Ishikawa (cell line): ENCODE results near the gene TTLL7.

Experiments used
- CEBPB ChIP-seq: IDR thresholded peaks from 2 replicates; pipeline ENCODE4 v1.6.1; 2012
- CREB1 ChIP-seq: IDR thresholded peaks from 2 replicates; pipeline ENCODE4 v1.6.1; 2012; ENCODE audit warnings: low read depth
- EGR1 ChIP-seq: IDR thresholded peaks from 2 replicates; pipeline ENCODE4 v1.6.1; 2012
- EP300 ChIP-seq: IDR thresholded peaks from 2 replicates; pipeline ENCODE4 v1.6.1; 2012; ENCODE audit warnings: borderline replicate concordance
- FOXM1 ChIP-seq: IDR thresholded peaks from 2 replicates; pipeline ENCODE4 v1.6.1; 2012; ENCODE audit warnings: low read depth, borderline replicate concordance
- MAX ChIP-seq: IDR thresholded peaks from 2 replicates; pipeline ENCODE4 v1.6.1; 2012
- NFIC ChIP-seq: IDR thresholded peaks from 2 replicates; pipeline ENCODE4 v1.6.1; 2012
- RAD21 ChIP-seq: IDR thresholded peaks from 2 replicates; pipeline ENCODE4 v1.6.1; 2012; ENCODE audit warnings: low read depth
- REST ChIP-seq: IDR thresholded peaks from 2 replicates; pipeline ENCODE4 v1.6.1; 2012; ENCODE audit warnings: low read depth, mild to moderate bottlenecking
- TAF1 ChIP-seq: IDR thresholded peaks from 2 replicates; pipeline ENCODE4 v1.6.1; 2012; ENCODE audit warnings: low read depth, mild to moderate bottlenecking
- TCF12 ChIP-seq: IDR thresholded peaks from 2 replicates; pipeline ENCODE4 v1.6.1; 2012; ENCODE audit warnings: low read depth
- TEAD4 ChIP-seq: IDR thresholded peaks from 2 replicates; pipeline ENCODE4 v1.6.1; 2012
- USF1 ChIP-seq: IDR thresholded peaks from 2 replicates; pipeline ENCODE4 v1.6.1; 2012
- YY1 ChIP-seq: IDR thresholded peaks from 2 replicates; pipeline ENCODE4 v1.6.1; 2012; ENCODE audit warnings: low read depth
- ZBTB7A ChIP-seq: IDR thresholded peaks from 2 replicates; pipeline ENCODE4 v1.6.1; 2012; ENCODE audit warnings: low read depth

Gene TTLL7

GRCh38 chr1:84012018-84012417 lies 13.1 kb upstream of the TTLL7 start:
- TF ChIP-seq ZBTB7A (no peak), FOXM1 (no peak), REST (no peak), USF1 (no peak), CREB1 (no peak), EGR1 (no peak), EP300 (no peak), RAD21 (no peak), NFIC (no peak), TCF12 (no peak), MAX (no peak), TAF1 (no peak), YY1 (no peak)

- no peak for TF ChIP-seq RAD21
- no peak for TF ChIP-seq NFIC
- no peak for TF ChIP-seq USF1
- no peak for TF ChIP-seq FOXM1
- TF ChIP-seq TCF12, result no peak
- no peak for TF ChIP-seq CEBPB
- no peak for TF ChIP-seq MAX
- no peak for TF ChIP-seq EGR1
- no peak for TF ChIP-seq ZBTB7A
- no peak for TF ChIP-seq YY1
Measured at GRCh38 chr1:84010136-84010535, 11.2 kb upstream of the TTLL7 start.

- no peak for TF ChIP-seq FOXM1
Measured at GRCh38 chr1:84008631-84009030, 9.7 kb upstream of the TTLL7 start.

GRCh38 chr1:84006591-84006990 lies 7.7 kb upstream of the TTLL7 start:
- no peak for TF ChIP-seq TCF12
- TF ChIP-seq ZBTB7A, result no peak
- no peak for TF ChIP-seq USF1
- no peak for TF ChIP-seq CREB1
- no peak for TF ChIP-seq RAD21
- TF ChIP-seq EP300, result no peak
- no peak for TF ChIP-seq NFIC
- no peak for TF ChIP-seq TAF1
- no peak for TF ChIP-seq MAX
- no peak for TF ChIP-seq FOXM1
- TF ChIP-seq TEAD4, result no peak
- no peak for TF ChIP-seq YY1
- TF ChIP-seq EGR1, result no peak
- no peak for TF ChIP-seq REST

GRCh38 chr1:84001501-84001900 lies 2.6 kb upstream of the TTLL7 start:
- no peak for TF ChIP-seq TAF1
- TF ChIP-seq RAD21, result no peak
- TF ChIP-seq FOXM1, result no peak
- TF ChIP-seq TEAD4, result no peak
- TF ChIP-seq NFIC, result no peak
- no peak for TF ChIP-seq EP300
- no peak for TF ChIP-seq MAX
- TF ChIP-seq CREB1, result no peak

- TF ChIP-seq ZBTB7A, result no peak
- TF ChIP-seq TAF1, result no peak
- TF ChIP-seq EGR1, result no peak
- TF ChIP-seq NFIC, result no peak
- no peak for TF ChIP-seq TCF12
- TF ChIP-seq TEAD4, result no peak
Measured at GRCh38 chr1:84000954-84001495, 2.1 kb upstream of the TTLL7 start.
